SU-DHL-6 (cell line): ENCODE results near the gene BCO2.

Experiments used
- EZH2phosphoT487 ChIP-seq: fragments of 200-600 bp; sonication (generic), shearing (Covaris generic); conservative IDR thresholded peaks from 2 replicates; pipeline ENCODE4 v1.6.1; 2018; ENCODE audit warnings: mild to moderate bottlenecking, antibody characterized with exemption, low read length, moderate library complexity, mixed read lengths
- TF ChIP-seq, protein P1 (sequence below): fragments of 200-600 bp; sonication (generic); IDR thresholded peaks from one replicate; pipeline ENCODE4 v1.5.1; 2017; ENCODE audit warnings: antibody characterized with exemption, mild to moderate bottlenecking, low read length, moderate library complexity; ENCODE audit not compliant: insufficient read depth, poor library complexity, severe bottlenecking

DNA sequence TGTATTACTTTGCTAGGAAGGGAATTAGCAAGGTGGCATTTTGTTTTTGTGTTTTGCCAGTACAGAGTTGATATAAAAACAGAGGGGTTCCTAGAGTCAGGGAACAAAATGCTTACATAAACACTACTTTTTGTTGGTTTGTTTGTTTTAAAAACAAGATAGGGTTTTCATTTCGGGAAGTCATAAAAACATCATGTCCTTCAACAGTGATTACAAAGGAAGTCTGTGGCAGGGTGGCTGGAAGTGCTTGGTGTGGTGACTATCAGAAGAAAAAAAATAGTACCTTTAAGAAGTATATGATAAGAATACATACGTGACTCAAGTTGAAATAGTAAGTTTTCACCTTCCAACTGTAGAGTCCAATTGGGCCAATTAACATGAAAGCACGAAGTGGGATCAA is 10.3 kb upstream of the BCO2 start:
- TF ChIP-seq, protein P1, sequence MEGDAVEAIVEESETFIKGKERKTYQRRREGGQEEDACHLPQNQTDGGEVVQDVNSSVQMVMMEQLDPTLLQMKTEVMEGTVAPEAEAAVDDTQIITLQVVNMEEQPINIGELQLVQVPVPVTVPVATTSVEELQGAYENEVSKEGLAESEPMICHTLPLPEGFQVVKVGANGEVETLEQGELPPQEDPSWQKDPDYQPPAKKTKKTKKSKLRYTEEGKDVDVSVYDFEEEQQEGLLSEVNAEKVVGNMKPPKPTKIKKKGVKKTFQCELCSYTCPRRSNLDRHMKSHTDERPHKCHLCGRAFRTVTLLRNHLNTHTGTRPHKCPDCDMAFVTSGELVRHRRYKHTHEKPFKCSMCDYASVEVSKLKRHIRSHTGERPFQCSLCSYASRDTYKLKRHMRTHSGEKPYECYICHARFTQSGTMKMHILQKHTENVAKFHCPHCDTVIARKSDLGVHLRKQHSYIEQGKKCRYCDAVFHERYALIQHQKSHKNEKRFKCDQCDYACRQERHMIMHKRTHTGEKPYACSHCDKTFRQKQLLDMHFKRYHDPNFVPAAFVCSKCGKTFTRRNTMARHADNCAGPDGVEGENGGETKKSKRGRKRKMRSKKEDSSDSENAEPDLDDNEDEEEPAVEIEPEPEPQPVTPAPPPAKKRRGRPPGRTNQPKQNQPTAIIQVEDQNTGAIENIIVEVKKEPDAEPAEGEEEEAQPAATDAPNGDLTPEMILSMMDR: no peak
- no peak for TF ChIP-seq EZH2phosphoT487
